HG02970 (cell line): Measurements from ENCODE around the gene A4GNT.
"Not testable (repeated sequence)": the region's sequence is repeated elsewhere in the genome, so short reads cannot be mapped to it uniquely, and the experiment has no call there.

Experiments used
- ATAC-seq: cut with Tn5 transposase; IDR thresholded peaks from one replicate; pipeline ENCODE4 v1.9.1; 2021; ENCODE audit warnings: mild to moderate bottlenecking, moderate library complexity, moderate number of reproducible peaks; ENCODE audit not compliant: unreplicated experiment, low FRiP score

The A4GNT gene

DNA sequence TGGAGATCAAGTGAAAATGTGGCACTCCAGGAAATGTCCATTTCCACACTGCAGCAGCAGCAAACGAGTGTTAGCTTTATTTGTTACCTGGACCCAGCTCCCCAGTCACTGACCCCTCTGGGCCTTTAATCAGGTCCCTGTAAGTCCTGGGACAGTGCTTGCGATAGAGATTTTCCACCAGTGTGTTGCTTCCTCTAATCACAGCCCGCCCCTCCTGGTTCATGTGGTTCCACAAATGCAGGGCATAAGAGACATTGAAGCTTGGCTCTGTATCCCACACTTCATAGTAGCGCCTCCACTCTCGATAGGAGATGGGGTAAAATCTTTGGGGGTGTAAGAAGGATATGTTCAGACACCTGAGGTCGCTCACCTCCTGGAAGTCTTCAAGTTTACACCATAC, 8.0 kb downstream of the A4GNT start:
- no peak for ATAC-seq

DNA sequence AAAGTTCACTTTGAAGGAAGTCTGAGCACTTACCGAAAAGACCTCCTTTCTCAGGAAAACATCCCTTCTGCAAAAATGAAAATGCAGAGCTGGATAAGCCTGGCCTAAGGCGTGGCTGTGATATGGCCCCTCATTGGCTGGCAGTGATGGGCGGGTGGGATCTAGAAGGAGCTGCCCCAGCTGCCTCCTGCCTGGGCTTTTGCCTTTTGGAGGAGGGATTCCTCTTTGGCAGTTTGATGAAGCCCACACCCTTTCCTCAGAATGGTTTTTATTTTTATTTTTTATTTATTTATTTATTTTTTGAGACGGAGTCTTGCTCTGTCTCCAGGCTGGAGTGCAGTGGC, 12.8 kb downstream of the A4GNT start:
- ATAC-seq = no peak

DNA sequence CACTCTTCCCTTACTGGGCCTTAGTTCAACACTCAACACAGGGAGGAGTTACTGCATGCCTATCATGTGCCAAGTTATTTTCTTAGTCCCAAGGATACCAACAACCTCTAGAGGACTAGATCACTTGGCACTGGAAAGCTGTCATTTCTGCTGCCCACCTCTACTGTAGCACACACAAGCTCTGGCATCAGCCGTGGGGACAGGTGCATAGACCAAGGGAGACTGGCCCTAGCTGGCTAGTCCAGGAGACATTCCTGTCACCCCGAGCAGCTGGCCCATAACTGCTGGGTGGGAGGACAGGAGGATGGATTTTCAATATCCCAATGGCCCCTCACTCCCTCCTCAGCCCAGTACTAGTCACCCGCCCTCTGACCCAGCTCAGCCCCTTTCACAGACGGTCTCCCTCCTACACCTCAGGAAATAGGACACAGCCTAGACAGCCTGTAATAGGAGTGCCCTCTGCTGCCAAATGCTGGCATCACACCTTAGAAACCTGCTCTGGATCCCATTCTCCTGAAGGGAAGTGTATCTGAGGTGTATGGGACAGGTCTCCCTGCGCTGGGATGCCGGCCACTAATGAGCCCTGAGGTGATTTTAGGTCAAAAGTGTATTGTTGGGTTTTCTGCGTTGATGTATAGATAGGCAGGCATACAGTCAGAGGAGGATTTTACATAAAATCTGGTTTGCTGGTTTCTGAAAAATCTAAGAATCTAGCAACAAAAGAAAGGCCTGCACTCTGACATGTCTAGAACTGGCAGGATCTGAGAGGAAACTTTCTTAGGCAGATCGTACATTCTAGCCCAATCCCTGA, 13.4 kb downstream of the A4GNT start:
- ATAC-seq = peak; percentile 49

GRCh38 chr3:138114988-138115971, 16.9 kb downstream of the A4GNT start, which contains the start of gene DZIP1L:
DZIP1L (minus strand) TSS chr3:138115608; CDS start chr3:138103971, 11,637 bp downstream.
- ATAC-seq = peak; percentile 78

- ATAC-seq = no peak
These were observed 17.7 kb downstream of the A4GNT start for GRCh38 chr3:138114431-138114918.

DNA sequence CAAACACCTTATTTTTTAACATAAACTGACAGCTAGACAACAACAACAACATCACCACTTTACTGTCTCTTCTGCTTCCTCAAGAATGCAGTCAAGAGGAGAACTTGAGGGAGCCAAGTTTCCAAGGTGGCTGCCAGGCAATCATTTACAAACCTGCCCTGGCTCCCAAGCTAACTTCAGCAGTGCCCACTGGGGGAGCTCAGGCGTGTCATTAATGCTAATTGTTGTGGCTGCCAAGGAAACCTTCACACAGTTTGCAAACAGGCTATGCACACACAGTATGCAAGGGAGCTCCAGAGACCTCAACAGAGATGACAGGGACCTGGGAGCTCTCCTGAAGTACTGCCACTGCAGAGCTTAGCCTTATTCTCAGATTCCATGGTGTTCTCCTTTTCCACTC, 18.9 kb downstream of the A4GNT start:
- ATAC-seq = no peak

DNA sequence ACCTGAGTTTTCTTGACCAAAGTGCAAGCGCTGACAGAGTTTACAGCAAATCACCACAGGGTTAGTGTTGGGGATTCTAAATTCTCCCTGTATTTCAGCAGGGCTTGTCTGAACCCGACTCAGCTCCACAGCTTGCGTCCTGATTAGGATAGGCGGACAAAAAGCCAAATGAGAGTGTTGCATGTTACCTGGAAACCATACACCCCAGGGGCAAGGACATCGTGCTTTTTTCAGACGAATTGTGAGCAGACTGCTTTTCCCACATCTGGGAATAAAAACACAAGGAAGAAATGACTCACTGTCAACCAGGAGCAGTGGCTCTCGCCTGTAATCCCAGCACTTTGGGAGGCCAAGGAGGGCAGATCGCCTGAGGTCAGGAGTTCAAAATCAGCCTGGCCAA, 19.8 kb downstream of the A4GNT start:
- ATAC-seq = no peak

DNA sequence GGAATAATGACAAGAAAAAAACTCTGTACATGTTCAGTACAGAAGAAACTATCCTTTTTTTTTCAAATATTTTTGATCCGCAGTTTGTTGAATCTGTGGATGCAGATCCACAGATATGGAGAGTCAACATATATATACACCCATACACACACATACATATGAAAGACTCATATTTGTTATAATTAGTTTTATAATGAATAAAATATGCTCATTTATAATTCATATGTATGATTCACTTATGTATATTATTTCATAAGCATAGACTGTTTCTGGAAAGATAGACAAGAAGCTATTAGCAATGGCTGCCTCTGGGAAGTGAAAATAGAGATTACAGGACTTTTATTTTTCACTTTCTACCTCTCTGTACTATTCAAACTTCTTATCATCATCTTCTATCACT, 26.6 kb downstream of the A4GNT start:
- no peak for ATAC-seq

DNA sequence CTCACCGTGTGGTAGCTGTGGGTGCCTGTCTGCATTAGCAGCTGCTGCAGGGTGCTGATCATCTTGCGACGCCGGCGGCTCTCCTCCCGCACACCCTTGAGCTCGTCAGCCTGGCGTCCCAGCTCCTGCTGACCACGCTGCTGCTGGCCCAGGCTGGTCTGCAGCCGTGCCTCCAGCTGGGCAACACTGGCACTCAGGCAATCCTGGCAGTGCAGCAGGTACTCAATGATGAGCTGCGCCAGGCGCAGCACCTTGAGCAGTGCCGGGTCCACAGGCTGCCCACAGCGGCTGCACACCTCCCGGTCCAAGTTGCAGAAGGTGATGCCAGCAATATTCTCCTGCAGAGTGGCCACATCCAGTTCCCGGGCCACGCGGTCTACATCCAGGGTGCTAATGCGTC, 28.7 kb downstream of the A4GNT start:
- ATAC-seq = no peak

DNA sequence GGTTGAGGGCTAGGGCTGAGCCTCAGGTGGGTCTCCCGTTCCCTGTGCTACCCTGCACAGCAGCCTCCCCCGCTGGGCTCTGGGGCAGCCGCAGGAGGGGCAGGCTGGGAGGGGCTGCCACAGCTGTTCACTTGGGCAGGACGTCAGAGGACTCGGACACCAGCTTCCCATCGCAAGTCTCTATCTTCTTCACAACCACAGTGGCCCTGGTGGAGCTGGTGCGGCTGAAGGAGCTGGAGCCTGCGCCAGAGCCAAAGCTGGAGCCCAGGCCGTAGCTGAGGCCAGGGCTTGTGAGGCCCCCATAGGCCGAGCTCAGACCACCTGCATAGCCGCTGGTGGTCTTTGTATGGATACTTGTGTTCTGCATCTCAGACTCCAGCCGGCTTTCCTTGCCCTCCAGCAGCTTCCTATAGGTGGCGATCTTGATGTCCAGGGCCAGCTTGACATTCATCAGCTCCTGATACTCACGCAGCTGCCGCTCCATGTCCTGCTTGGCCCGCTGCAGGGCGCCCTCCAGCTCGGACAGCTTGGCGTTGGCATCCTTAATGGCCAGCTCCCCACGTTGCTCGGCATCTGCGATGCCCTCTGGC, 30.7 kb downstream of the A4GNT start:
- ATAC-seq = not testable (repeated sequence)

DNA sequence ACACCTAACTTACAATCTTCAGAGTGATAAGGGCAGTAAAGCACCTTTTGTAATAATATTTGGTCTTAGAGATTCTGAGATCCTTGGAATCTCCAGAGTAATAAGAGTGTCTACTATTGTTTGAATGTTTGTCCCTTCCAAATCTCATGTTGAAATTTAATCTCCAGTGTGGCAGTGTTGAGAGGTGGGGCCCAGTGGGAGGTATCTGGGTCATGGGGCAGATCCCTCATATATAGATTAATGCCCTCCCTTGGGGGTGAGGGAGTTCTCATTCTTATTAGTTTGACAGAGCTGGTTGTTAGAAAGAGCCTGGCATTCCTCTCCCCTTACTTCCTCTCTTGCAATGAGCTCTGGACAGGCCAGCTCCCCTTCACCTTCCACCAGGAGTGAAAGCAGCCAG, 32.8 kb downstream of the A4GNT start:
- no peak for ATAC-seq

GRCh38 chr3:138097192-138098172, 34.7 kb downstream of the A4GNT start:
- ATAC-seq = no peak

- no peak for ATAC-seq
These were observed 38.5 kb downstream of the A4GNT start for GRCh38 chr3:138093721-138094120.

GRCh38 chr3:138092023-138092422, 40.2 kb downstream of the A4GNT start:
- ATAC-seq = no peak

DNA sequence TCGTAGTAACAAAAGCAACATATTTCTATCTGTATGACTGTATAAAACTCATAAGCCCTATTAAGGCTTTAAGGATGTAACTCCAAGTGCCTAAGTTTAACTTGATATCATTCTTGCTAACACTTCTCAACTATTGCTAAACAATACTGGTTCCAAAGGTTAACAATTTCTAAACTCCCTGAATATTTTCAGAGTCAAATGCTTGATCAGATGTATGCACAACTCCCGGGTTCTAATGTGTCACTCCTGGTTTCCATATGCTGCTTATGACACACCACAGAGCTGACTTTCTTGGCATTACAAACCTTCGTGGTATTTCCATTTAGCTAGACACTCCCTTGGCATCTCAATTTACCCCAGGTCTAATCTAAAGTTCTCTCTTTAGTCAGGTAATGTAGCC, 43.1 kb downstream of the A4GNT start:
- ATAC-seq = no peak

DNA sequence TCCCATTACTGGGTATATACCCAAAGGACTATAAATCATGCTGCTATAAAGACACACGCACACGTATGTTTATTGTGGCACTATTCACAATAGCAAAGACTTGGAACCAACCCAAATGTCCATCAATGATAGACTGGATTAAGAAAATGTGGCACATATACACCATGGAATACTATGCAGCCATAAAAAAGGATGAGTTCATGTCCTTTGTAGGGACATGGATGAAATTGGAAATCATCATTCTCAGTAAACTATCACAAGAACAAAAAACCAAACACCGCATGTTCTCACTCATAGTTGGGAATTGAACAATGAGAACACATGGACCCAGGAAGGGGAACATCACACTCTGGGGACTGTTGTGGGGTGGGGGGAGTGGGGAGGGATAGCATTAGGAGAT, 46.4 kb downstream of the A4GNT start:
- not testable (repeated sequence) for ATAC-seq

GRCh38 chr3:138084196-138084595, 48.0 kb downstream of the A4GNT start:
- ATAC-seq = no peak

DNA sequence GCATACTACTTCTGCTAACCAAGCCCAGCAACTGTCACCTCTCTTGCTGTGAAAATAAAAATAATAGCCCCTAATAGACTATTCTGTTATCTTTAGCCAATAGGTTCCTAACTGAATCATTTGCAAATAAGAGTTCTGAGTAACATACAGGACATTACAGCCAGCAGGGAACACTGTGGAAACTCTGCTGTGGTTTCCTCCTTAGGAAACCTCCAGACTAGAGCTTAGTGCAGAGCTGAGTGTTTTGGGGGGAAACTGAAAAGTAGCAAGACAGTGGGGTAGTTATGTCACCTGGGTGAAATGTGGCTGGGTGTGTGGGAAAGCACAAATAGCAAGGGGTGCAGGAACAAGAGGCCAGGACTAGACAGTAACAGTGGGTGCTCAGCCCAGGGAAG, 49.2 kb downstream of the A4GNT start:
- ATAC-seq = no peak

- ATAC-seq = no peak
These were observed 49.9 kb downstream of the A4GNT start for GRCh38 chr3:138082085-138082991.
